AG09309 (cell line): Measurements from ENCODE around the gene EFTUD2.
"Not testable (repeated sequence)": the region's sequence is repeated elsewhere in the genome, so short reads cannot be mapped to it uniquely, and the experiment has no call there.

ENCODE experiments used
- DNase-seq: peaks from one replicate; pipeline ENCODE4 v3.0.0-alpha.2; 2010; ENCODE audit warnings: low read depth
- H3K4me3 ChIP-seq: 2 replicates; pipeline ENCODE4 v1.5.1; 2011; ENCODE audit warnings: mild to moderate bottlenecking, low read depth, low read length, moderate library complexity; ENCODE audit not compliant: control insufficient read depth
- CTCF ChIP-seq: IDR thresholded peaks from 2 replicates; pipeline ENCODE4 v1.5.1; 2011; ENCODE audit warnings: mild to moderate bottlenecking, low read depth, low read length, inconsistent platforms; ENCODE audit not compliant: insufficient read depth, control insufficient read depth; ENCODE audit errors: missing control alignments

The EFTUD2 gene

GRCh38 chr17:44812263-44812662 lies 87.0 kb downstream of the EFTUD2 start:
- no peak overlapping the region for H3K4me3 ChIP-seq
- no peak for TF ChIP-seq CTCF
- no peak for DNase-seq

- H3K4me3 ChIP-seq, DNase-seq: not testable (repeated sequence)
Observed at GRCh38 chr17:44808656-44809388, 90.4 kb downstream of the EFTUD2 start.

GRCh38 chr17:44808156-44808555 lies 91.1 kb downstream of the EFTUD2 start:
- no peak overlapping the region for H3K4me3 ChIP-seq
- no peak for DNase-seq
- TF ChIP-seq CTCF = no peak

- TF ChIP-seq CTCF = no peak
- DNase-seq = no peak
Observed at GRCh38 chr17:44807817-44808155, 91.5 kb downstream of the EFTUD2 start.

GRCh38 chr17:44807093-44807816 lies 92.0 kb downstream of the EFTUD2 start:
- no peak overlapping the region for H3K4me3 ChIP-seq
- no peak for TF ChIP-seq CTCF
- no peak for DNase-seq

More at GRCh38 chr17:44807817-44808155, 91.5 kb downstream of the EFTUD2 start:
- no peak overlapping the region for H3K4me3 ChIP-seq

GRCh38 chr17:44804302-44805089 lies 94.7 kb downstream of the EFTUD2 start:
- H3K4me3 ChIP-seq = no peak overlapping the region
- TF ChIP-seq CTCF = no peak
- DNase-seq = no peak

GRCh38 chr17:44801880-44802279 lies 97.4 kb downstream of the EFTUD2 start:
- no peak overlapping the region for H3K4me3 ChIP-seq
- no peak for TF ChIP-seq CTCF
- DNase-seq = no peak
